GM21360 (cell line): ENCODE results near the gene MCL1.

ENCODE experiments used
- ATAC-seq: cut with Tn5 transposase; IDR thresholded peaks from one replicate; pipeline ENCODE4 v1.9.1; 2021; ENCODE audit warnings: mild to moderate bottlenecking, moderate library complexity; ENCODE audit not compliant: unreplicated experiment

MCL1 gene

DNA sequence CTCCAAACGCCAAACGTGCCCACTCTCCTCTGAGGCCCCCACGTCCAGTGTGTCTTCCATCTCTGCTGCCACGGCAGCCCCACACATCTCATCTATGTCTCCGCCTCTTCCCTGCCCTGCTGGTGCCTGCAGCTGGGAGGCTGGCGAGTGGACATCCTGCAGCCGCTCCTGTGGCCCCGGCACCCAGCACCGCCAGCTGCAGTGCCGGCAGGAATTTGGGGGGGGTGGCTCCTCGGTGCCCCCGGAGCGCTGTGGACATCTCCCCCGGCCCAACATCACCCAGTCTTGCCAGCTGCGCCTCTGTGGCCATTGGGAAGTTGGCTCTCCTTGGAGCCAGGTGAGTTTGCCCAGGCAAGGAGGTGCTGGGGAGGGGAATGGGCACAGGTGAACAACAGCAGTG is 21.6 kb downstream of the MCL1 start:
- ATAC-seq, result no peak

DNA sequence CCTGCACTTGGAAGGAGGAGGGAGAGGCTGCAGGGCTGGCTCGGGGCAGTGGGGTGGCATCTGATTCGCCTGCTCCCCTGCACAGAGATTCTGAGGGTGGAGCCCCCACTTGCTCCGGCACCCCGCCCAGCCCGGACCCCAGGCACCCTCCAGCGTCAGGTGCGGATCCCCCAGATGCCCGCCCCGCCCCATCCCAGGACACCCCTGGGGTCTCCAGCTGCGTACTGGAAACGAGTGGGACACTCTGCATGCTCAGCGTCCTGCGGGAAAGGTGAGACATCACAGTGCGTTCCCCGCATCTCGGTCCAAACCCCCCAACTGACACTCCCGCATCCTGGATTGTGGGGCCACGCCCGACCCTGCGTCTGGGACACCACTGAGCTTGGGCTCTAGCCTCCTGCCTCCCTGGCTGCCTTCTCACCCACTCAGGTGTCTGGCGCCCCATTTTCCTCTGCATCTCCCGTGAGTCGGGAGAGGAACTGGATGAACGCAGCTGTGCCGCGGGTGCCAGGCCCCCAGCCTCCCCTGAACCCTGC is 22.3 kb downstream of the MCL1 start:
- ATAC-seq, result no peak

DNA sequence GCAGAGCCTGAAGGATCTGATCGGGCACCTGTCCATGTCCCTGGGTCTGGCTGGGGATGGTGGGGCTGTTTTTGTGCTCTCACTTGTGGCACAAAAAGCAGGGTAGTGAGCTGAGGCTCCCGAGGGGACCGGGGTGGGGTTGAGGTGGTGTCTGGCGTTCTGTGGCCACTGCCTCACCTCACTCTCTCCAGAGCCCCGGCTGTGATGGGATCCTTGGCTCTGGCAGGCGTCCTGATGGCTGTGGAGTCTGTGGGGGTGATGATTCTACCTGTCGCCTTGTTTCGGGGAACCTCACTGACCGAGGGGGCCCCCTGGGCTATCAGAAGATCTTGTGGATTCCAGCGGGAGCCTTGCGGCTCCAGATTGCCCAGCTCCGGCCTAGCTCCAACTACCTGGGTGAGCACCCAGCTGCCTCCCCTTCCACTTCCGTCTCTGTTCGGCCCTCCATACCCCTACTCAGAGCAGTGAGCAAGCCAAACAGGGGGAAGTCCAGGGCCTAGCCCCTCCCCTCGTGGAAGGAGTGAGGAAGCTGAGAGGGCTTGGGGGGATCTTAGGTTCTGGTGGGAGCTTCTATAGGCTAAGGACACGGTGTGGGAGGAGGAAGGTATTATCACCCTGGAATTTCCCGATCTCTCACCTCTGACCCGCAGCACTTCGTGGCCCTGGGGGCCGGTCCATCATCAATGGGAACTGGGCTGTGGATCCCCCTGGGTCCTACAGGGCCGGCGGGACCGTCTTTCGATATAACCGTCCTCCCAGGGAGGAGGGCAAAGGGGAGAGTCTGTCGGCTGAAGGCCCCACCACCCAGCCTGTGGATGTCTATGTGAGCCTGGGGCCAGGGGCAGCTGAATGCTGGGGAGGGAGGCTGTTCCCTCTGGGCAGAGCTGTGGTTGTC is 23.2 kb downstream of the MCL1 start:
- no peak for ATAC-seq

DNA sequence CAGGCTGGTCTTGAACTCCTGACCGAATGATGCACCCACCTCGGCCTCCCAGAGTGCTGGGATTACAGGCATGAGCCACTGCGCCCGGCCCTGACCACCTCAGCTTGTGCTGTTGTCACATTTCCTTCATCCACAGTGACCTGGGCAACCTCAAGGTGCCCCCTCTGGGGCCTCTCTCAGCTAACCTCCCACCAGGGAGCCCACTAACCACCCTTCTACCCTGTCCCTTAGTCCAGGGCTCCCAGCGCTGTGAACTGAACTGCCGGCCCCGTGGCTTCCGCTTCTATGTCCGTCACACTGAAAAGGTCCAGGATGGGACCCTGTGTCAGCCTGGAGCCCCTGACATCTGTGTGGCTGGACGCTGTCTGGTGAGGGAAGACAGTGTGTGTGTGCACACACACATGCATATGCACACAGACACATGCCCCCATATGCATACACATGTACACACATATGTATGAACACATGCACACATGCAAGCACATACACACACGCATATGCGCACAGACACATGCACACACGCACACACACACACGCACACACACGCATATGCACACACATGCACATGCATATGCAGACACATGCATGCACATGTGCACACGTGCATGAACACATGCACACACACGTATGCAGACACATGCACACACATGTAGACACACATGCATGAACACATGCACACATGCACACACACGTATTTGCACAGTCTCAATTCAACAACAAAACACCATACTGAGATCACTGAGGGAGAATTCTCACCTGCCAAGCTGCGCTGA is 24.0 kb downstream of the MCL1 start:
- ATAC-seq, result no peak

DNA sequence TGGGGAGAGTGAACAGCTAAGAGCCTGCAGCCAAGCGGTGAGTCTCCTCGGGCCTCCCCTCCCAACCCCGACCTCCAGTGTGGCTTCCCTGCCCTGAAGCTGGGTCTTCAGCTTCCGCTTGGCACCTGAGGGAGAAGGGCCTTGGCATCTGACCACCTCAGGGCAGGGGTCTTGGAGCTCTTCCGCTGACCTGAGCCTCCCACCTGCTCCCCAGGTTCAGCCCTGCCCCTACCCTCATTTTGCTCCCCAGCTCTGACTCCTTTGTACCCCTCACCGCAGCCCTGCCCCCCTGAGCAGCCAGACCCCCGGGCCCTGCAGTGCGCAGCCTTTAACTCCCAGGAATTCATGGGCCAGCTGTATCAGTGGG is 25.3 kb downstream of the MCL1 start:
- no peak for ATAC-seq

DNA sequence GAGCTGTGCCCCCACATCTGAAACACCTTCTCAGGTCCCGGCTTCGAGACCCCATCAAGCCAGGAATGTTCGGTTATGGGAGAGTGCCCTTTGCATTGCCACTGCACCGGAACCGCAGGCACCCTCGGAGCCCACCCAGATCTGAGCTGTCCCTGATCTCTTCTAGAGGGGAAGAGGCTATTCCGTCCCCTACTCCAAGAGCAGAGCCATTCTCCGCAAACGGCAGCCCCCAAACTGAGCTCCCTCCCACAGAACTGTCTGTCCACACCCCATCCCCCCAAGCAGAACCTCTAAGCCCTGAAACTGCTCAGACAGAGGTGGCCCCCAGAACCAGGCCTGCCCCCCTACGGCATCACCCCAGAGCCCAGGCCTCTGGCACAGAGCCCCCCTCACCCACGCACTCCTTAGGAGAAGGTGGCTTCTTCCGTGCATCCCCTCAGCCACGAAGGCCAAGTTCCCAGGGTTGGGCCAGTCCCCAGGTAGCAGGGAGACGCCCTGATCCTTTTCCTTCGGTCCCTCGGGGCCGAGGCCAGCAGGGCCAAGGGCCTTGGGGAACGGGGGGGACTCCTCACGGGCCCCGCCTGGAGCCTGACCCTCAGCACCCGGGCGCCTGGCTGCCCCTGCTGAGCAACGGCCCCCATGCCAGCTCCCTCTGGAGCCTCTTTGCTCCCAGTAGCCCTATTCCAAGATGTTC is 25.9 kb downstream of the MCL1 start:
- ATAC-seq, result no peak

DNA sequence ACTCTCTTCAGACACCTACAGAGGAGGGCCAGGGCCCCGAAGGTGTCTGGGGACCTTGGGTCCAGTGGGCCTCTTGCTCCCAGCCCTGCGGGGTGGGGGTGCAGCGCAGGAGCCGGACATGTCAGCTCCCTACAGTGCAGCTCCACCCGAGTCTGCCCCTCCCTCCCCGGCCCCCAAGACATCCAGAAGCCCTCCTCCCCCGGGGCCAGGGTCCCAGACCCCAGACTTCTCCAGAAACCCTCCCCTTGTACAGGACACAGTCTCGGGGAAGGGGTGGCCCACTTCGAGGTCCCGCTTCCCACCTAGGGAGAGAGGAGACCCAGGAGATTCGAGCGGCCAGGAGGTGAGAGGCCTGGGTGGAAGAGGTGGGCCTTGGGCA is 26.5 kb downstream of the MCL1 start:
- no peak for ATAC-seq

DNA sequence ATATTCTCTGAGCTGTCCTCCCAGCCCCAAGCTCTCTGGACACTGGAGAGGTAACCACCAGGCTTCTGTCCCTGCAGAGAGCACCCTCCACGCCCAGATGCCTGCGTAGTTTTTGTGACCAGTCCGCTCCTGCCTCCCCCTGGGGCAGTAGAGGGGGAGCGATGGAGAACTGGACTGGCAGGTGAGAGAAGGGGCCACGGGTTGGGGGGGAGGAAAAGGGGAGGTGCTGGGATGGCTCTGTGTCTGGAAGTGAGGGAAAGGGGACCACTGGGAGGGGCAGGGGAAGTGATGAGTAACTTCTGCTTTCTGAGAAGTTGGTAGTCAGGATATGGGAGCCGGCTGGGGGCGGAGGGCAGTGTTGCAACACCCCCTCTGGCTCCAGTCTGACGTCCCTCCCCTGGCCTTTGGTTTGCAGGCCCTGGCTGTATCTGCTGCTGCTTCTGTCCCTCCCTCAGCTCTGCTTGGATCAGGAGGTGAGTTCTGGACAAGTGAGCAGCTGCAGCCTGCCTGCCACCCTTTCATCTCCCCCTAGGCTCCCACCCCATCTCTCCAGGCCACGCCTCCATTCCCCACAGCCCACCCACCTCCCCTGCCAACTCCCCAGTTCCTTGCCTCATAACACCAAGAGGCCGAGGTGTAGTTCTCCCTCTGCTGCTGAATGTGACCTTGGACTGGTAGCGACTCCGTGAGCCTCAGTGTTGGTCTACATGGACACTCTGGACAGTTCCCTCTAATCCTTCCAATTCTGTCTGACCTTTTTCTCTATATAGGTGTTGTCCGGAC is 27.1 kb downstream of the MCL1 start:
- ATAC-seq, result no peak

DNA sequence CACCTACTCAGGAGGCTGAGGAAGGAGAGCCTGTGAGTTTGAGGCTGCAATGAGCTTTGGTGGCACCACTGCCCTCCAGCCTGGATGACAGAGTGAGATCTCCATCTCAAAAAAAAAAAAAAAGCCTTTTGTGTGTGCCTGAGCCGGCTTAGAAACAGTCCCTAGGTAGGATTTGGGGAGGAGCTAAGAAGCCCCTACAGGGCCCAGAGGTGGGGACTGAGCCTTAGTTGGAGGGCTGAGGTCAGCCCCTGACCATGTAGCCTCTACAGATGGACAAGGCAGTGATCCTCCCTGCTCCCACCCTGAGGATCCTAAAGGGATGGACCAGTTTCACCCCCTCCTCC is 27.7 kb downstream of the MCL1 start:
- ATAC-seq, result no peak

DNA sequence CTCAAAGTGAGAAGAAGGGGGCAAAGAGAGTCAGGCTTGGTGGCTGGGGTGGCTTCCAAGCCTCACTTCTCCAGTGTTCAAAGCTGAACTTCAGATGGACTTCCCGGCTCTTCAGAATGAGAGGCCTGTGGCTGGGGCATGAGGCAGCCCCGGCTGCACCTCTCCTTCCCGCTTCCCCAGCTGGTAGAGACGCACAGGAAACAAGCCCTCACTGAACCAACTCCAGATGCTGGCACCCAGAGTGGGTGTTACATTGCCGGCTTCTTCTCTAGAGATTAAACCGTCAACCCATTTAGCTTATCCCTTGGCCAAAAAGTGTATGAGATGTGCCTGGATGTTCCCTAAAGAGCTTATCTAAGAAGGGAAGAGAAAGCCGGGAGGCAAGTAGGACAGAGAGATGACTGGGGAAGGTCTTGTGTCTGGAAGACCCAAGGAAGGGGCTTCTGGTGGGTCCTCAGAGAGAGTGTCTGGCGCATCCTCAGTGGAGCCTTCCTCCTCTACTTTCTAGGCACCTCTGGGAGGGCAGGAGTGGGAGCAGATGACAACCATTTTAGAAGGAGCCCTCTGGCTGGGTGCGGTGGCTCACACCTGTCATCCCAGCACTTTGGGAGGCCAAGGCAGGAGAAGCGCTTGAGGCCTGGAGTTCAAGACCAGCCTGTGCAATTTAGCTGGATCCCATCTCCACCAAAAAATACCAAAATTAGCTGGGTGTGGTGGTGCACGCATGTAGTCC is 28.2 kb downstream of the MCL1 start:
- ATAC-seq, result no peak

DNA sequence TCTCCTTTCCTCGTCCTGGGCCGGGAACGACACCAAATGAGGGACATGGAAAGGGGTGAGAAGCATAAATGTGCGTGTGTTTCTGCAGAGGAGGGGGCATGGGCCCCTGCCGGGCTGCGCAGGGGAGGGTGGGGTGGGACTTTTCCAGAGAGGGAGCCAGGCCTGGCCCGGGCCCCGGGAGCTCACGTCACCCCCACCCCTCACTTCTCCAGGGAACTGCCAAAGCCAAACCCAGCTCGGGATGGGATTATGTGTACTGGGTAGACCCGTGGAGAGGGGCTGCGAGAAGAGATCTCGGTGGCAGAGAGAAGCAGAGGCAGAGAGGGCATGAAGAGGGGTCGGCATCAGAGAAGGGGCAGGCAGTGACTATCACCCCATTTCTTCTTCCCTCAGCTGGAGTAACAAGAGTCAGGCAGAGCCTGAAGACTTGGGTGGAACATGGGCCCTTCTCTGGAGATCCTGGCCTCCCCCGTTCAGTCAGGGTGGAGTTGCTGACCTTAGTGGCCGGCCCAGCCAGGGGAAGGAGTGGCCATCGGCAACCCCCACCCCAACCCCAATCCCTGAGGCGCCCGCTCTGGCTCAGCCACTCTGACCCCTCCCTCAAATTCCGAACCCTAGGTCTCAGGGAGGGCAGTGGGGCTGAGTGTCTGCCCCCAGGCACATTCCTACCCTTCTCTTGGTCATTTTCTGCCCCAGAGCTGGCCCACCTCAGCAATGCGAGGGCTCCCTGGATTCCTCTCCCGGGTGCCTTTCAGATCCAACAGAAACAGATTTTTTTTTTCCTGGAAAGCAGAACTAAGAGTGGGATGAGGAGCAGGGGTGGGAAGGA is 29.0 kb downstream of the MCL1 start:
- ATAC-seq, result no peak

DNA sequence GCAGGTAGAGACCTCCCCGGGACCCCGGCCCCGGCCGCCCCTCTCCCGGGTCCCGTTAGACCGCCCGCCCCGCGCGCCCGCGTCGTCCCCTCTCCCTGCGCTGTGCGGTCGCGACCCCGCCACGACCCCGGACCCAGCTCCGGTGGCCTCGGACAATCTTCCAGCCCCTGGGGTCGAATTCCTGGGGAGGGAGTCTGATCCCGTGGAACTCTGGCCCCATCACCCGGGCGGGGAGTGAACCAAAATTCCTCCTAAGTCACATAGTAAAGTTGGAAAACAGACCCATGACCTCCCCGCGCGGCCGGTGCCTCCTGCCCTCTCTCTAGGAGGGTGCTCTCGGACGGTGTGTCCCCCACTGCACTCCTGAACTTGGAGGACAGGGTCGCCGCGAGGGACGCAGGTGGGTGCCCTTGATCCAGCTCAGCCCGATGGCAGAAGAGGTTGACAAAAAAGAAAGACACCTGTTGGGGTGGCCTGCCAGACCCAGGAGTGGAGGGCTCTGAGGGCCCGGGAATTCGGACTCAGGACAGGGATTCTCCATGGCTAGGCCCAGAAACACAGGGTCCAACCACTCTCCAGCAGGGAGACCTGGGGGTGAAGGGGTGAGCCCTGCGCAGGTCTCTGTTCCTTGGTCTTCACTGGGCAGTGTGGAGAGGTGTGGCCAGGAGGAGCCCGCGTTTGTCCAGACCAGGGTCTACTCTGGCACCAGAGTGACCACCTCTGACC is 29.8 kb downstream of the MCL1 start:
- no peak for ATAC-seq

DNA sequence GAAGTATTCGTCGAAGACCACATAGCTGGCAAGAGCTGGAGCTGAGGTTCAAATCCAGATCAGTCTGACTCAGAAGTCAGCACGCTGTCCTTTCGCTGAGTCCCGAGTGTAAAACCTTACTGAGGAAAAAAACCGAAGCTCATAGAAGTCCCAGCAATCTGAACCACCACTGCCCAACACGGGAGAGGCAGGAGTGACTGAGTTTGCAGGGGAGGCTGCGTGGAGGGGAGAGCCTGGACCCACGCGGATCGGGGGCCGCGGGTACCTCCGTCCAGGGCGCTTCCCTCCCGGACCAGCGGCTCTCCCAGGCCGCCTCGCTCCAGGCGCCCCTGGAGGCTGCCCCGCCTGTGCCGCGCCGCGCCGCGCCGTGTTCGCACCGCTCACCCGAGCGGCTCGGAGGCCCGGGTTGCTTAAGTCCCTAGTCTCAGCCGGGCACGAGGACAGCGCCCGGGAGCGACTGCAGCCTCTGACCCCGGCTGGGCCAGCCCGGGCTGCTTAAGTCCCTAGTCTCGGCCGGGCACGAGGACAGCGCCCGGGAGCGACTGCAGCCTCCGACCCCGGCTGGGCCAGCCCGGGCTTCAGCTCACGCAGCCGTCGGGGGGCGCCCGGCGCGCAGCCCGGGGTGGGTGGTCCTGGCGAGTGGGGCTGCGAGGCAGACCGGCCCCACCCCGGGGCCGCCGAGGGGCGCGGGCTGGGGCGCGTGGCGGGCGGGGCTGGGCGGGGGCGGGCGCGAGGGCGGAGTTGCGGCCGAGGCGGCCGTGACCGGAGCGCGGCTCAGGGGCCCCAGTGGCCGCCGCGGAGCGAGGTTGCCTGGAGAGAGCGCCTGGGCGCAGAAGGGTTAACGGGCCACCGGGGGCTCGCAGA is 30.5 kb downstream of the MCL1 start, which contains the start of gene ADAMTSL4:
TSS of gene ADAMTSL4 (plus strand) at position 777 of the 864 bp plus-strand sequence. CDS start 2,881 bp downstream, outside the sequence.
- ATAC-seq, result no peak

DNA sequence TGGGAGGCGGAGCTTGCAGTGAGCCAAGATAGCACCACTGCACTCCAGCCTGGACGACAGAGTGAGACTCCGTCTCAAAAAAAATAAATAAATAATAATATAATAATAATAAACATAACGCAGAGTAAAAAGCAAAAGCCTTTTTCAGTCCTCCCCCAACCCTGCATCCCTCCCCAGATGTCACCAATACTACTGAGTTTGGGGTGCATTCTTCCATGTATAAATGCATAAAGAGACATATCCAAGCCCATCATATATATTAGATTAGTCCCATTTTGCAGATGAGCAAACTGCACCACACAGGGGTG is 31.1 kb downstream of the MCL1 start:
- ATAC-seq, result no peak

DNA sequence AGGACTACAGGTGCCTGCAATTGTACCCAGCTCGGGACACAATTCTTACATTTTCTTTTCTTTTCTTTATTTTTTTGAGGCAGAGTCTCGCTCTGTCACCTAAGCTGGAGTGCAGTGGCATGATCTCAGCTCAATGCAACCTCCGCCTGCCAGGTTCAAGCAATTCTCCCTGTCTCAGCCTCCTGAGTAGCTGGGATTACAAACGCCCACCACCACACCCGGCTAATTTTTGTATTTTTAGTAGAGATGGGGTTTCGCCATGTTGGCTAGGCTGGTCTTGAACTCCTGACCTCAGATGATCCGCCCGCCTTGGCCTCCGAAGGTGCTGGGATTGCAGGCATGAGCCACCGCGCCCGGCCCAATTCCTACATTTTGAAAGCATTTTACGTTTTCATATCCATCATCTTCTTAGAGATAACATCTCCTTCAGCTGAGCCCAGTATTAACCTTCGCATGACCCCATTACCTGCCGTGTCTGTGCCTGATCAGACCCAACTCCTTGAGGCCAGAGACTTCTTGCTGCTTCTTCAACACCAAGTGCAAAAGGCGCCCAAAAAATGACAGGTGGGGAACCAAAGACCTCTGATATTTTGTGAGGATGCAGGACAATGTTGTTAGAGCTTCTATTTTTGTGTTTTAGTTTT is 33.0 kb downstream of the MCL1 start:
- ATAC-seq, result no peak

DNA sequence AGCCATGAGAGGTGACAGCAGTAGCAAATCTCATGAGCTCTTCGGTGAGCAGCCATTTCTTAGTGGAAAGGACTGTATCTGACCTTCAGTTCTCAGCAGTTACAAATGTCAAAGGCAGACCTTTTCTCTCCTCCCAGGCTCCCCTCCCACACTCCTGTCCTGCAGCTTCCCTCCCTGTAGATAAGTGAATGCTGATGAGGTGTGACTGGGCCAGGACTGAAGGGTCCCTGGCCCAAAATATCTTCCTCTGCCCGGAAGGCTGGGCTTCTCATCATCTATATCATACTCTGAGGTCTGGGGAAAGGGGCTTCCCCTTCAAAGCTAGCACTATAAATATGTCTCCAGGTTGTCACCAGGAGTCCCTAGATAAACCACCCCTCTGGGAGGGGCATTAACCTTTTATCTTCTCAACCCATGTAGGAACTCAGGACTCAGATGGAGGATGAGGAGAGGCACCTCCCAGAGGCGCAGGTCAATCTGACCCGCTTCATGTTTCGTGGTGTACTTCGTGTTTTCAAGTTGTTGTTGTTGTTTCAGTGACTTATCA is 33.9 kb downstream of the MCL1 start:
- no peak for ATAC-seq

DNA sequence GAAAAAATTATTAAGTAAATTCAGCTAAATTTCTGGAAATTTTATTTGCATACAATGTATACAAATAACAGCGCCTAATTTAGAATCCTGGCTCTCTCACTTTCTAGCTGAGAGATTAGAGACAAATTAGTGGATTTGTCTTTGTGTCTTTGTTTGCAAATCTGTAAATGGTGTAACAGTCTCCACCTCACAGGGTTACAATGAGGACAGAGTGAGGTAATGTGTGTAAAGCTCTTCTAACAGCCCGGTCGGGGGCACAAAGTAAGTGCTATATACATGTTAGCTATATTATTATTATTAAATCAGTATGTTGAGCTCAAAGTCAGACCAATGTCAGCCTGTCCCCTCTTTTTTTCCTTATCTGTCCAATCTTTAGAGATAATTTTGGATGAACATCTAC is 35.2 kb downstream of the MCL1 start:
- no peak for ATAC-seq
